Keratinocyte (primary cell): ENCODE data around the gene FCSK. TPM values are rescaled to one million over a fixed set of nuclear protein-coding genes. Genes with fewer than 3 reads are reported as not detected.

Experiments
- DNase-seq: peaks from one replicate; pipeline ENCODE4 v3.0.0-alpha.2; 2011; ENCODE audit warnings: low read depth, missing footprints, low spot score
- FAIRE-seq: peaks from 2 replicates; lab custom pipeline; 2011; peaks lifted over from hg19 to GRCh38; lab: Jason Lieb, UNC
- H2AFZ ChIP-seq: 2 replicates; pipeline ENCODE4 v1.6.0; 2012; ENCODE audit warnings: low read length, control low read depth, inconsistent platforms; ENCODE audit not compliant: control insufficient read depth
- H3K27ac ChIP-seq: 2 replicates; pipeline ENCODE4 v1.5.1; 2011; ENCODE audit warnings: low read length; ENCODE audit not compliant: control insufficient read depth, insufficient read depth
- H3K27me3 ChIP-seq: 3 replicates; pipeline ENCODE4 v1.6.0; 2011; ENCODE audit warnings: low read length; ENCODE audit not compliant: control insufficient read depth, insufficient read depth; ENCODE audit errors: extremely low read depth
- H3K36me3 ChIP-seq, 2 experiments: 2 replicates in 1 of 2; 3 replicates in 1 of 2; pipeline ENCODE4 v1.5.1; 2011; ENCODE audit warnings: low read length in 2 of 2, mild to moderate bottlenecking in 1 of 2; ENCODE audit not compliant: control insufficient read depth in 2 of 2, insufficient read depth in 2 of 2; ENCODE audit errors: extremely low read depth in 1 of 2
- H3K4me1 ChIP-seq: 3 replicates; pipeline ENCODE4 v1.5.1; 2011; ENCODE audit warnings: low read length; ENCODE audit not compliant: control insufficient read depth, insufficient read depth; ENCODE audit errors: extremely low read depth
- H3K4me2 ChIP-seq: 3 replicates; pipeline ENCODE4 v1.6.0; 2011; ENCODE audit warnings: low read depth, low read length; ENCODE audit not compliant: control insufficient read depth, insufficient read depth; ENCODE audit errors: extremely low read depth
- H3K4me3 ChIP-seq, 3 experiments: fragments of 200-600 bp in 1 of 3; sonication (generic) in 1 of 3; 2 replicates in 2 of 3; 3 replicates in 1 of 3; pipeline ENCODE4 v1.5.1; 2011 to 2016; ENCODE audit warnings: low read length in 3 of 3, mild to moderate bottlenecking in 3 of 3, control low read depth in 2 of 3, inconsistent platforms in 1 of 3, low read depth in 1 of 3, mixed read lengths in 1 of 3, mixed run types in 1 of 3, moderate library complexity in 1 of 3; ENCODE audit not compliant: control insufficient read depth in 2 of 3, insufficient read depth in 2 of 3; ENCODE audit errors: extremely low read depth in 1 of 3
- H3K79me2 ChIP-seq: 2 replicates; pipeline ENCODE4 v1.6.0; 2012; ENCODE audit warnings: low read length; ENCODE audit not compliant: control insufficient read depth, insufficient read depth
- H3K9ac ChIP-seq: 3 replicates; pipeline ENCODE4 v1.6.0; 2011; ENCODE audit warnings: low read length; ENCODE audit not compliant: control insufficient read depth, insufficient read depth; ENCODE audit errors: extremely low read depth
- H3K9me1 ChIP-seq: 3 replicates; pipeline ENCODE4 v1.6.0; 2011; ENCODE audit warnings: low read length; ENCODE audit not compliant: control insufficient read depth, insufficient read depth; ENCODE audit errors: extremely low read depth
- H3K9me3 ChIP-seq: 2 replicates; pipeline ENCODE4 v1.5.1; 2012; ENCODE audit warnings: low read depth, low read length; ENCODE audit not compliant: control insufficient read depth
- H4K20me1 ChIP-seq: 3 replicates; pipeline ENCODE4 v1.6.0; 2011; ENCODE audit warnings: low read length; ENCODE audit not compliant: control insufficient read depth, insufficient read depth; ENCODE audit errors: extremely low read depth
- EZH2 ChIP-seq: IDR thresholded peaks from one replicate; pipeline ENCODE4 v1.6.1; 2012; ENCODE audit warnings: inconsistent platforms, mild to moderate bottlenecking, low read length, moderate library complexity
- dilution Hi-C: fragments of 300-500 bp; cut with MboI; formaldehyde crosslinking; loops from one replicate; pipeline ENCODE4 v1.7.0; 2020; ENCODE audit warnings: low sequenced_read_pairs; ENCODE audit not compliant: extremely low pct_ligation_motif_present
- polyA plus RNA-seq, 5 experiments: library from polyadenylated mRNA; depleted of rRNA in 3 of 5; stranded (reverse) in 3 of 5; stranded (forward) in 1 of 5; unstranded in 1 of 5; fragments of >200 nt; gene quantifications; 1 replicate in 1 of 5; 2 replicates in 3 of 5; 3 replicates in 1 of 5; pipeline versions ENCODE4 v1.2.1 to v1.2.3, GENCODE V29; 2011 to 2012; ENCODE audit warnings: missing spikeins in 2 of 5, low read depth in 1 of 5, low replicate concordance in 1 of 5
- TF ChIP-seq, protein P1 (sequence below), 3 experiments: IDR thresholded peaks in 1 of 3; conservative IDR thresholded peaks in 1 of 3; optimal IDR thresholded peaks in 1 of 3; 2 replicates in 2 of 3; 3 replicates in 1 of 3; pipeline versions ENCODE3 to v1.5.1; 2011; ENCODE audit warnings: low read length in 3 of 3, mild to moderate bottlenecking in 3 of 3, moderate library complexity in 2 of 3, control low read depth in 1 of 3, inconsistent platforms in 1 of 3; ENCODE audit not compliant: insufficient read depth in 2 of 3; ENCODE audit errors: extremely low read depth in 1 of 3

The FCSK gene
- polyA plus RNA-seq, 1 donor (not counting 4 experiments of a cell fraction or from before 2014, with no cell fraction given) = 6.5 TPM

DNA sequence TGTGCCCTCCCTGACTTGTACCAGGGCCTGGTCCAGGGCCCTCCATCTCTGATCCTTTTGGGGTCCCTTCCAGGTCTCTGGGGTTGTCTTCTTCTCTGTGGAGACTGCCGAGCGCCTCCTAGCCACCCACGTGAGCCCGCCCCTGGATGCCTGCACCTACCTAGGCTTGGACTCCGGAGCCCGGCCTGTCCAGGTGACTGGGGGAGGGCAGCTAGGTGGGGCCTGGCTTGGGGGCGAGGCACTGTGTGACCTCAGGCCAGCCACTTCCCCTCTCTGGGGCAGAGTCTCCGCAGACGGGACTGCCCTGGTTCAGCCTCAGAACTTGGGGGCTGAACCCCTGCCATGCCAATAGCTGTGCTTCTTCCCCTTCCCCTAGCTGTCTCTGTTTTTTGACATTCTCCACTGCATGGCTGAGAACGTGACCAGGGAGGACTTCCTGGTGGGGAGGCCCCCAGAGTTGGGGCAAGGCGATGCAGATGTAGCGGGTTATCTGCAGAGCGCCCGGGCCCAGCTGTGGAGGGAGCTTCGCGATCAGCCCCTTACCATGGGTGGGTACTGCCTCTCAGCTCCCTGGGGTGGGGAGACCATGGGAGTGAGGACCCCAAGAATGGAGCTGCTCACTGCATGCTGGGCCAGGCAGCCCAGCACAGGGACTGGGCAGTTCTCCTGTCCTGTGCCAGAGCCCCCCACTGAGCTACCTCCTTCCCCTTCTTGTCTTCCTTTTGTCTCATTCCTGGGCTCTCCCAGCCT is 14.6 kb downstream of the FCSK start:
- no peak for DNase-seq
- Histone ChIP-seq H3K79me2 (no peaks in the 10 kb centered on the region), H3K36me3 (peaks cover 3 to 10% of the 10 kb centered on the region in 2 experiments), H3K4me3 (no peak overlapping the region), H3K9me3 (no peaks in the 10 kb centered on the region), H3K27me3 (no peaks in the 10 kb centered on the region), H3K9me1 (no peaks in the 10 kb centered on the region), H3K4me1 (no peaks in the 10 kb centered on the region), H3K4me2 (no peak overlapping the region), H2AFZ (no peak overlapping the region), H3K27ac (no peak overlapping the region), H4K20me1 (no peaks in the 10 kb centered on the region), H3K9ac (no peak overlapping the region)
- TF ChIP-seq, protein P1, sequence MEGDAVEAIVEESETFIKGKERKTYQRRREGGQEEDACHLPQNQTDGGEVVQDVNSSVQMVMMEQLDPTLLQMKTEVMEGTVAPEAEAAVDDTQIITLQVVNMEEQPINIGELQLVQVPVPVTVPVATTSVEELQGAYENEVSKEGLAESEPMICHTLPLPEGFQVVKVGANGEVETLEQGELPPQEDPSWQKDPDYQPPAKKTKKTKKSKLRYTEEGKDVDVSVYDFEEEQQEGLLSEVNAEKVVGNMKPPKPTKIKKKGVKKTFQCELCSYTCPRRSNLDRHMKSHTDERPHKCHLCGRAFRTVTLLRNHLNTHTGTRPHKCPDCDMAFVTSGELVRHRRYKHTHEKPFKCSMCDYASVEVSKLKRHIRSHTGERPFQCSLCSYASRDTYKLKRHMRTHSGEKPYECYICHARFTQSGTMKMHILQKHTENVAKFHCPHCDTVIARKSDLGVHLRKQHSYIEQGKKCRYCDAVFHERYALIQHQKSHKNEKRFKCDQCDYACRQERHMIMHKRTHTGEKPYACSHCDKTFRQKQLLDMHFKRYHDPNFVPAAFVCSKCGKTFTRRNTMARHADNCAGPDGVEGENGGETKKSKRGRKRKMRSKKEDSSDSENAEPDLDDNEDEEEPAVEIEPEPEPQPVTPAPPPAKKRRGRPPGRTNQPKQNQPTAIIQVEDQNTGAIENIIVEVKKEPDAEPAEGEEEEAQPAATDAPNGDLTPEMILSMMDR (optimal IDR thresholded peaks at IDR 0.05 in 1 of 3, IDR thresholded peaks at IDR 0.05 in 1 of 3, conservative IDR thresholded peaks at IDR 0.05 in 1 of 3; ENCODE audit: extremely low read depth in 1 of 3, insufficient read depth in 2 of 3, low read length in 3 of 3) = no peak
- TF ChIP-seq EZH2 = no peak
- dilution Hi-C loops = no loop called here
- FAIRE-seq = no peak

DNA sequence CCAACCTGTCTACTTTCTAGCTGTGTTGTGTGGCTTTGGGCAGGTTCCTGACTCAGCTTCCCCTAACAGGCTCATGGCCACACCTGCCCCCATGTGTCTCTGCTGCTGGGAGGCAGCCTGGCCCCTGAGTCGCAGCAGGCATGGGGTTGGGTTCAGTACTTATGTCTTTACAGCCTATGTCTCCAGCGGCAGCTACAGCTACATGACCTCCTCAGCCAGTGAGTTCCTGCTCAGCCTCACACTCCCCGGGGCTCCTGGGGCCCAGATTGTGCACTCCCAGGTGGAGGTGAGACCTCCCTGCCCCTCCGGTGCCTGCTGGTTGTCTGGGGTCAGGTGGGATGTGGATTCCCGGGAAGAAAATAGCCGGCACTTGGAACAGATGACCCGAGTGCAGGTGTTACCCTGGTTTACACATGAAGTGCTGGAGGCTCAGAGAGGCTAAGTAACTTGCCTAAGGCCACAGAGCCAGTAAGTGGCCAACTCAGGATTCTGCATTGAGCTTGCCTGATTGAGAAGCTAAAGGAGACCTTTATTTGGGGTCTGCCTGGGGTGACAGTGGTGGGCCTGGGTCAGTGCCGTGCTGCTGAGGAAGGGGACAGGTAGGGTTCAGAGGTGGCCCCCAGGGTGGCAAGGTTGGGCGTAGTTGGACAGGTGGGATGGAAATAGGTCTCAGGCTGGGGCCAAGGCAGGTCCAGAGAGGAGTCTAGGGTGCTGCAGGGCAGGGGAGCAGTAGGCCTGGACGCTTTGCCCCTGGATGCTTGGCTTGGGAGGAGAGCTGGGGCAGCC is 15.9 kb downstream of the FCSK start:
- Histone ChIP-seq H3K4me2 (no peak overlapping the region), H2AFZ (no peak overlapping the region), H3K27me3 (no peaks in the 10 kb centered on the region), H3K9me3 (no peaks in the 10 kb centered on the region), H3K36me3 (peaks cover 3 to 7% of the 10 kb centered on the region in 2 experiments), H3K9me1 (no peaks in the 10 kb centered on the region), H3K4me3 (no peak overlapping the region), H3K4me1 (peaks cover 5% of the 10 kb centered on the region), H3K9ac (no peak overlapping the region), H3K27ac (no peak overlapping the region), H4K20me1 (no peaks in the 10 kb centered on the region), H3K79me2 (no peaks in the 10 kb centered on the region)
- no peak for DNase-seq
- dilution Hi-C loops = no loop called here
- no peak for FAIRE-seq
- no peak for TF ChIP-seq EZH2
- TF ChIP-seq, protein P1 (optimal IDR thresholded peaks at IDR 0.05 in 1 of 3, IDR thresholded peaks at IDR 0.05 in 1 of 3, conservative IDR thresholded peaks at IDR 0.05 in 1 of 3; ENCODE audit: extremely low read depth in 1 of 3, insufficient read depth in 2 of 3, low read length in 3 of 3) = no peak
